ENCODE results near the gene RARA. TPM values are rescaled to one million over a fixed set of nuclear protein-coding genes. Genes with fewer than 3 reads are reported as not detected.

The RARA gene
- total RNA-seq, 2 donors from 2014 or later = 46.8 to 73.4 TPM

- no peak for ATAC-seq (ENCODE audit: insufficient number of reproducible peaks, low FRiP score, low read depth)
- H3K36me3 ChIP-seq = peaks cover 5% of the 10 kb centered on the region
- H3K27me3 ChIP-seq (replicated peaks; ENCODE audit: insufficient read depth) = no peaks in the 10 kb centered on the region
- no peak overlapping the region for H3K27ac ChIP-seq
- H3K9me3 ChIP-seq = no peaks in the 10 kb centered on the region
- no peak for TF ChIP-seq CTCF (IDR thresholded peaks at IDR 0.05)
- DNase-seq (ENCODE audit: low spot score) = no peak
- peaks cover 0 to 20% of the 10 kb centered on the region in 2 donors for H3K4me1 ChIP-seq (ENCODE audit: control insufficient read depth in 1 of 2, low read depth in 2 of 2)
- H3K4me3 ChIP-seq = no peak overlapping the region
These were observed 51.1 kb downstream of the RARA start for GRCh38 chr17:40360091-40360490.

GRCh38 chr17:40361063-40361924 lies 52.3 kb downstream of the RARA start:
- ATAC-seq (ENCODE audit: insufficient number of reproducible peaks, low FRiP score, low read depth) = no peak
- H3K4me1 ChIP-seq (ENCODE audit: control insufficient read depth in 1 of 2, low read depth in 2 of 2) = peaks cover 0 to 18% of the 10 kb centered on the region in 2 donors

GRCh38 chr17:40361925-40362695 lies 53.1 kb downstream of the RARA start:
- Histone ChIP-seq H3K9me3 (no peaks in the 10 kb centered on the region), H3K4me1 (ENCODE audit: control insufficient read depth in 1 of 2, low read depth in 2 of 2) (peaks cover 0 to 18% of the 10 kb centered on the region in 2 donors), H3K27ac (no peak overlapping the region), H3K27me3 (replicated peaks; ENCODE audit: insufficient read depth) (no peaks in the 10 kb centered on the region), H3K36me3 (no peaks in the 10 kb centered on the region), H3K4me3 (peak overlapping the region; percentile 73)
- ATAC-seq (ENCODE audit: insufficient number of reproducible peaks, low FRiP score, low read depth) (no peak), DNase-seq (ENCODE audit: low spot score) (no peak)
- no peak for TF ChIP-seq CTCF (IDR thresholded peaks at IDR 0.05)

More at GRCh38 chr17:40361063-40361924, 52.3 kb downstream of the RARA start:
- Histone ChIP-seq H3K27ac (no peak overlapping the region), H3K36me3 (no peaks in the 10 kb centered on the region), H3K9me3 (no peaks in the 10 kb centered on the region), H3K27me3 (replicated peaks; ENCODE audit: insufficient read depth) (no peaks in the 10 kb centered on the region), H3K4me3 (no peak overlapping the region)
- TF ChIP-seq CTCF (IDR thresholded peaks at IDR 0.05) = no peak
- no peak for DNase-seq (ENCODE audit: low spot score)

- no peak overlapping the region for H3K27ac ChIP-seq
- peak; percentile 31 for TF ChIP-seq CTCF (IDR thresholded peaks at IDR 0.05)
- no peak for ATAC-seq (ENCODE audit: insufficient number of reproducible peaks, low FRiP score, low read depth)
- H3K27me3 ChIP-seq (replicated peaks; ENCODE audit: insufficient read depth) = no peaks in the 10 kb centered on the region
- H3K4me1 ChIP-seq (ENCODE audit: control insufficient read depth in 1 of 2, low read depth in 2 of 2) = peaks cover 0 to 18% of the 10 kb centered on the region in 2 donors
- DNase-seq (ENCODE audit: low spot score) = no peak
- no peaks in the 10 kb centered on the region for H3K9me3 ChIP-seq
- H3K4me3 ChIP-seq = peak overlapping the region; percentile 73
- H3K36me3 ChIP-seq = no peaks in the 10 kb centered on the region
These were observed 53.7 kb downstream of the RARA start for GRCh38 chr17:40362696-40363110.

All from thoracic aorta (tissue), 2 donors.